Gastroesophageal sphincter (tissue), 4 donors: ENCODE results near the gene KIFC3. TPM values are rescaled to one million over a fixed set of nuclear protein-coding genes. Genes with fewer than 3 reads are reported as not detected.
"Not testable (repeated sequence)": the region's sequence is repeated elsewhere in the genome, so short reads cannot be mapped to it uniquely, and the experiment has no call there.

Source experiments
- ATAC-seq: fragments of 150-250 bp; one replicate; pipeline ENCODE4 v1.9.1; 2016; ENCODE audit warnings: mild to moderate bottlenecking, moderate library complexity
- H3K27ac ChIP-seq, 4 donors: fragments of 200-600 bp; sonication (generic) in 3 of 4; 1 replicate in 3 of 4; 2 replicates in 1 of 4; pipeline ENCODE4 v1.5.1; 2016 to 2019
- H3K27me3 ChIP-seq: fragments of 200-600 bp; sonication (generic); one replicate; pipeline ENCODE4 v1.5.1; 2019
- H3K36me3 ChIP-seq, 2 donors: fragments of 200-600 bp; sonication (generic); one replicate each; pipeline ENCODE4 v1.5.1; 2019; ENCODE audit warnings: control low read depth in 1 of 2
- H3K4me1 ChIP-seq, 3 donors: fragments of 200-600 bp; sonication (generic); 1 replicate in 2 of 3; 2 replicates in 1 of 3; pipeline ENCODE4 v1.5.1; 2016 to 2019; ENCODE audit warnings: control low read depth in 2 of 3
- H3K4me3 ChIP-seq, 2 donors: fragments of 200-600 bp; sonication (generic); one replicate each; pipeline ENCODE4 v1.5.1; 2019; ENCODE audit warnings: mild to moderate bottlenecking in 1 of 2, moderate library complexity in 1 of 2
- H3K9me3 ChIP-seq, 3 donors: fragments of 200-600 bp; sonication (generic); one replicate each; pipeline ENCODE4 v1.5.1; 2017 to 2019; ENCODE audit warnings: control low read depth in 2 of 3
- EP300 ChIP-seq: sonication (generic); formaldehyde crosslinking; IDR thresholded peaks from one replicate; pipeline ENCODE4 v1.6.1; 2017; ENCODE audit warnings: antibody characterized with exemption, mild to moderate bottlenecking
- POLR2A ChIP-seq, 2 donors: fragments of 450-650 bp; IDR thresholded peaks; one replicate each; pipeline ENCODE4 v1.6.1; 2017; ENCODE audit warnings: antibody characterized with exemption in 2 of 2, mild to moderate bottlenecking in 2 of 2, moderate library complexity in 1 of 2
- POLR2AphosphoS5 ChIP-seq: sonication (generic); formaldehyde crosslinking; IDR thresholded peaks from one replicate; pipeline ENCODE4 v1.6.1; 2017; ENCODE audit warnings: antibody characterized with exemption
- WGBS, 2 donors: methylation state at CpG; one replicate each; pipeline ENCODE4 v1.1.5; 2018; ENCODE audit warnings: low coverage in 1 of 2; 5-methylcytosine and 5-hydroxymethylcytosine counted together
- total RNA-seq, 4 donors: library from RNA; depleted of rRNA; stranded (reverse); fragments of >200 nt; gene quantifications; one replicate each; pipeline ENCODE4 v1.1.0, GENCODE V29; 2016
- TF ChIP-seq, protein P1 (sequence below), 4 experiments: fragments of 200-600 bp in 2 of 4; fragments of 450-650 bp in 2 of 4; sonication (generic) in 1 of 4; IDR thresholded peaks; one replicate each; pipeline ENCODE4 v1.5.1; 2017 to 2019; ENCODE audit warnings: antibody characterized with exemption in 4 of 4, mild to moderate bottlenecking in 2 of 4, moderate library complexity in 2 of 4

KIFC3 gene
- total RNA-seq, 4 donors from 2014 or later: 17.4 to 78.4 (median 36.2) TPM

DNA sequence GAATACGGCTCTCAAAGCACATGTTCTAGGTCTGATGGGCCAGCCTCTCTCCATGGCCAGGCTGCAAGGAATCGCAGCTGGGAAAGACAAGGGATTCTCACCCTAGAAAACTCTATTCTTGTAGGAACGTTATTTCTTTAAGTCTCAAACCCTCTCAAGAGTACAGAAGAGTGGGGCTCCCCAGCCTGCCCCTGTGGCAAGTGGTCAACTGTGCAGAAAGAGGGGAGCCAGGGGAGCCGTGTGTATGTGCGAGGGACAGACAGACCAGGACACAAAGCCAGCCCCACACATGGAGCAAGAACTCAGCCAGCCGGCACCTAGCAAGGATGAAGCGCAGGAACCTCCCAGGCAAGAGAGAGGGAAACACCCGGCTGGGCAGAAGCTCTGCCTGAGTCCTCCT, 16.4 kb downstream of the KIFC3 start:
- peaks cover 0 to 76% of the 10 kb centered on the region in 2 donors for H3K36me3 ChIP-seq
- TF ChIP-seq, protein P1, sequence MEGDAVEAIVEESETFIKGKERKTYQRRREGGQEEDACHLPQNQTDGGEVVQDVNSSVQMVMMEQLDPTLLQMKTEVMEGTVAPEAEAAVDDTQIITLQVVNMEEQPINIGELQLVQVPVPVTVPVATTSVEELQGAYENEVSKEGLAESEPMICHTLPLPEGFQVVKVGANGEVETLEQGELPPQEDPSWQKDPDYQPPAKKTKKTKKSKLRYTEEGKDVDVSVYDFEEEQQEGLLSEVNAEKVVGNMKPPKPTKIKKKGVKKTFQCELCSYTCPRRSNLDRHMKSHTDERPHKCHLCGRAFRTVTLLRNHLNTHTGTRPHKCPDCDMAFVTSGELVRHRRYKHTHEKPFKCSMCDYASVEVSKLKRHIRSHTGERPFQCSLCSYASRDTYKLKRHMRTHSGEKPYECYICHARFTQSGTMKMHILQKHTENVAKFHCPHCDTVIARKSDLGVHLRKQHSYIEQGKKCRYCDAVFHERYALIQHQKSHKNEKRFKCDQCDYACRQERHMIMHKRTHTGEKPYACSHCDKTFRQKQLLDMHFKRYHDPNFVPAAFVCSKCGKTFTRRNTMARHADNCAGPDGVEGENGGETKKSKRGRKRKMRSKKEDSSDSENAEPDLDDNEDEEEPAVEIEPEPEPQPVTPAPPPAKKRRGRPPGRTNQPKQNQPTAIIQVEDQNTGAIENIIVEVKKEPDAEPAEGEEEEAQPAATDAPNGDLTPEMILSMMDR (IDR thresholded peaks at IDR 0.05): no peak
- TF ChIP-seq POLR2AphosphoS5 (no peak), POLR2A (IDR thresholded peaks at IDR 0.05) (no peak), EP300 (no peak)
- H3K4me3 ChIP-seq: no peak overlapping the region
- WGBS, 2 donors: 83 to 96% methylated on average over 2 to 3 of the region's 8 CpGs
- H3K27me3 ChIP-seq: no peaks in the 10 kb centered on the region
- H3K9me3 ChIP-seq: no peaks in the 10 kb centered on the region
- no peak for ATAC-seq
- peaks cover 0 to 30% (median 0%) of the 10 kb centered on the region in 3 donors for H3K4me1 ChIP-seq
- H3K27ac ChIP-seq: peak overlapping the region in 2 of 4 donors; percentile 54 to 55

GRCh38 chr16:57785385-57785784, 16.9 kb downstream of the KIFC3 start:
- H3K4me1 ChIP-seq: peaks cover 0 to 28% (median 0%) of the 10 kb centered on the region in 3 donors
- no peaks in the 10 kb centered on the region for H3K27me3 ChIP-seq
- no CpG with 5 or more reads among the region's 10 CpGs for WGBS, 2 donors
- H3K4me3 ChIP-seq: no peak overlapping the region
- no peaks in the 10 kb centered on the region for H3K9me3 ChIP-seq
- no peak for ATAC-seq
- TF ChIP-seq POLR2A (IDR thresholded peaks at IDR 0.05): no peak
- peaks cover 0 to 71% of the 10 kb centered on the region in 2 donors for H3K36me3 ChIP-seq
- H3K27ac ChIP-seq: no peak overlapping the region

- Histone ChIP-seq H3K4me3 (no peak overlapping the region), H3K27me3 (no peaks in the 10 kb centered on the region), H3K4me1 (peaks cover 0 to 28% (median 0%) of the 10 kb centered on the region in 3 donors), H3K27ac (no peak overlapping the region), H3K36me3 (peaks cover 0 to 69% of the 10 kb centered on the region in 2 donors), H3K9me3 (no peaks in the 10 kb centered on the region)
- ATAC-seq: no peak
- TF ChIP-seq POLR2A (IDR thresholded peaks at IDR 0.05) (no peak), EP300 (no peak), POLR2AphosphoS5 (no peak)
- TF ChIP-seq, protein P1 (IDR thresholded peaks at IDR 0.05): no peak
- 91 to 100% methylated on average over 1 to 4 of the region's 7 CpGs for WGBS, 2 donors
Observed at GRCh38 chr16:57784334-57784733, 18.0 kb downstream of the KIFC3 start.

- whole genome bisulfite sequencing, 2 donors: 90% methylated on average over 3 of the region's 8 CpGs
Observed at GRCh38 chr16:57783883-57784282, 18.4 kb downstream of the KIFC3 start.

DNA sequence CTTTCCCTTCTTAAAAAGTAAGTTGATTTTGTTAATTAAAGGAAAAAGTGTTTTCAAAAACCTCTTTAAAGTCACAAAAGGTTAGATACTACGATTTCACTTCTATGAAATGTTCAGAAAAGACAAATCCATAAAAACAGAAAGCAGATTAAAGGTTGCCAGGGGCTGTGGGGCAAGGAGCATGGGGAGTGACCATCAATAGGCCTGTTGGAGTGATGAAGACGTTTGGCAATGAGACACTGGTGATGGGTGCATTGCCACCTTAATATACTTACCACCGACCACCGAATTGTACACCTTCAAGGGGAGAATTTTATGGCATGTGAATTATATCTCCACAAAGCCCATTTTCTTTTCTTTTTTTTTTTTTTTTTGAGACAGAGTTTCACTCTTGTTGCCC, 19.2 kb downstream of the KIFC3 start:
- Histone ChIP-seq H3K4me3 (no peak overlapping the region), H3K9me3 (no peaks in the 10 kb centered on the region), H3K36me3 (peaks cover 0 to 61% of the 10 kb centered on the region in 2 donors), H3K4me1 (peaks cover 0 to 22% (median 0%) of the 10 kb centered on the region in 3 donors), H3K27ac (no peak overlapping the region), H3K27me3 (no peaks in the 10 kb centered on the region)
- no peak for TF ChIP-seq POLR2A (IDR thresholded peaks at IDR 0.05)
- TF ChIP-seq, protein P1 (IDR thresholded peaks at IDR 0.05): no peak
- no peak for TF ChIP-seq EP300
- no peak for TF ChIP-seq POLR2AphosphoS5
- no peak for ATAC-seq
- 84 to 91% methylated on average over 4 of the region's 4 CpGs for WGBS, 2 donors

More at GRCh38 chr16:57783883-57784282, 18.4 kb downstream of the KIFC3 start:
- peaks cover 0 to 68% of the 10 kb centered on the region in 2 donors for H3K36me3 ChIP-seq
- no peak for TF ChIP-seq POLR2A (IDR thresholded peaks at IDR 0.05)
- H3K4me3 ChIP-seq: no peak overlapping the region
- H3K4me1 ChIP-seq: peaks cover 0 to 28% (median 0%) of the 10 kb centered on the region in 3 donors
- H3K9me3 ChIP-seq: no peaks in the 10 kb centered on the region
- no peak overlapping the region for H3K27ac ChIP-seq
- ATAC-seq: no peak
- H3K27me3 ChIP-seq: no peaks in the 10 kb centered on the region

DNA sequence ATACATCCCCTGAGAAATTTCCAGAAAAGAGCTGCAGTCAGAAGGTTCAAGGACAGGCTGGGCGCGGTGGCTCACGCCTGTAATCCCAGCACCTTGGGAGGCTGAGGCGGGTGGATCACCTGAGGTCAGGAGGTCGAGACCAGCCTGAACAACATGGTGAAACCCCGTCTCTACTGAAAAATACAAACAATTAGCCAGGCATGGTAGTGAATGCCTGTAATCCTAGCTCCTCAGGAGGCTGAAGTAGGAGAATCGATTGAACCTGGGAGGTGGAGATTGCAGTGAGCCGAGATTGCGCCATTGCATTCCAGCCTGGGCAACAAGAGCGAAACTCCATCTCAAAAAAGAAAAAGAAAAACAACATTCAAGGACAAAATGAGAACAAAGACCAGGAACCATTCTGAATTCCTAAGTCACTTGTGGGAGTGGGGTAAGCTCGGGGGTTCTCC, 19.7 kb downstream of the KIFC3 start:
- ATAC-seq, H3K4me3 ChIP-seq, H3K27ac ChIP-seq, H3K27me3 ChIP-seq, H3K9me3 ChIP-seq: not testable (repeated sequence)
- Histone ChIP-seq H3K4me1 (peaks cover 0 to 18% (median 0%) of the 10 kb centered on the region in 3 donors), H3K36me3 (peaks cover 0 to 57% of the 10 kb centered on the region in 2 donors)
- 92 to 100% methylated on average over 3 to 5 of the region's 11 CpGs for WGBS, 2 donors
